ENCODE measurements around the gene RAD18.

Gene RAD18

DNA sequence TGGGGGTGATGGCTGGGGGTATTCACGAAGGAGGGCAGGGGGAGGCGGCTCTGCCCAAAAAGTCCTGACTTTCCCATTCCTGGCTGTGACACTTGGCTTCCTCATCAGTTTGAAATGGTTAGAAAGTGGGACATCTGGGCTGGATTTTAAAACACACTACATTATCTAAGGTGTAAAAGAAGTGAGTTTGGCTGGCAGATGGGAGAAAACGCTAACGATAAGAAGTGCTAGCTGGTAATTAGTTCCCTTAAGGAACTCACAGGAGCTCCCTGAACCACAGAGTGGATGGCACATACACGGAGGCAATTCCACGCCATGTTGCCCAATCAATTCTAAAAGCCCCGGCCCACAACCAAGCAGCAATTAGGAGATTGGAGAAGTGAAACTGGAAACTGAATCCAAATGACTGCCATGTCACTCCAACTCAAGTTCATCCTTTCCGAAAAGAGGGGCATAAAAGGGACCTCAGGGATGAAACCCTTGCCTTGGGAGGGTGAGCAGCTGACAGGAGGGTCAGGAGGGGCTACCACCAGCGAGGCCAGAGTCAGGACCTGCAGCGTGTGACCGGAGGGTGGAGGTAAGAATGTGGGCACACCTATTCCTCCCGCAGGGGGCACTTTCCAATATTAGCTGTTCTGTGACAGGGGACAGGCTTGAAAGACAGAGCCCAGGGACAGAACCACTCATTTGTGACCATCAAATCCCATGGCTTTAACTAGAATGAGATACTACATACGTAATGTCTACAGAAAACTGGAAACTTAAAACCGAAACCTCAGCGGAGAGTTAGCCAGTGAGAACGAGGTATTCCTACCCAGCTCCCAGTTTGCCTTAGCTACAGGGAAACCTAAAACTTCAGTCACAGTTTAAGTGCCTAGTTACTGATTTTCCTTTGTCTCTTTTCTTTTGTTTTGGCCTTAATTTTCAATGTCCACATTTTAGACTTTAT is 98.6 kb downstream of the RAD18 start:
- DNase-seq = peak; percentile 73 to 86 (median 80)

DNA sequence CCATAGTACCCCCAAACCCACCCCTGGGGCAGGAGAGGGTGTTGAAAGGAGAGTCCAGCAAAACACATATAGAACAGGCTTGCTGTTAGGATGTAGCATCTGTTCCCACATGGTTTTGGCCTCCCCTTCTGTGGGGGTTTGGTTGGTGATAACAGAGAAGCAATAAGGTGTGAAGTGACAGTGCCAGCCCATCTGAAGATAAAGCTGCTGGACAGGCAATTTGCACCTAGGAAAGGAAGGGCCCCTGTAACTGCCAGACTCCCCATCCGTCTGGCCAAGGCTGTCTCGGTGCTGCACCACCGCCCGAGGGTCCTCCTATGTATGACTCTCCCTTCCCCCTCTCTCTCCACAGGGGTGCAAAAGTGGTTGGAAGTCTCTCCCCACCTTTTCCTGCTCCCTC is 99.4 kb downstream of the RAD18 start:
- no peak for DNase-seq

- DNase-seq = no peak
These were observed 105.4 kb downstream of the RAD18 start for GRCh38 chr3:8857720-8858367.

DNA sequence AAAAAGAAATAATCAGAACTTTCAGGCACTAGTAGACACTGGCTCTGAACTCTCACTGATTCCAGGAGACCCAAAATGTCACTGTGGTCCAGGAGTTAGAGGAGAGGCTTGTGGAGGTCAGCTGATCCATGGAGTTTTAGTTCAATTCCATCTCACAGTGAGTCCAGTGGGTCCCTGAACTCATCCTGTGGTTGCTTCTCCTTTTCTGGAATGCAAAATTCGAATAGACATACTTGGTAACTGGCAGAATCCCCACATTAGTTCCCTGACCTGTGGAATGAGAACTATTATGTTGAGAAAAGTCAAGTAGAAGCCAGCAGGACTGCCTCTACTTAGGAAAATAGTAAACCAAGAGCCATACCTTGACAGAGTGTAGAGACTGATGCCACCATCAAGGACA is 106.6 kb downstream of the RAD18 start:
- DNase-seq = no peak

DNA sequence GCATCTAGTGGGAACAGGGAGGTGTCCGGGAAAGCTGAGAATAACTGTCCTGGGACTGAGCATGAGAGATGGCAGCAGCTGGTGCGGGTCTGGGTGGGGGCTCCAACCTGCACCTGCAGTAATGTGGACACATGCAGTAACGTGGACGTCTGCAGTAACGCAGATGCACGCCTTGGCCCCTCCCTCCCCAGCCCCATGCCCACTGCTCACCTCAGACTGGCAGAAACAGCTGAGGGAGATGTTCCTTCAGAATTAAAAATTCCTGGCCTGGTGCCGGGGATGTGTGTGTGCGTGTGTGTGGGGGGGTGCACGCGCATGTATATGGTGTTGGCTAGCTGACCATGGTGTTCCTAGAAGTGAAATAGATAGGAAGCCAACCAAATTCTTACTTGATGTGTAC is 107.2 kb downstream of the RAD18 start:
- no peak for DNase-seq

GRCh38 chr3:8854656-8855055 is 108.6 kb downstream of the RAD18 start:
- DNase-seq = no peak

GRCh38 chr3:8853081-8853480 is 110.2 kb downstream of the RAD18 start:
- DNase-seq = no peak

DNA sequence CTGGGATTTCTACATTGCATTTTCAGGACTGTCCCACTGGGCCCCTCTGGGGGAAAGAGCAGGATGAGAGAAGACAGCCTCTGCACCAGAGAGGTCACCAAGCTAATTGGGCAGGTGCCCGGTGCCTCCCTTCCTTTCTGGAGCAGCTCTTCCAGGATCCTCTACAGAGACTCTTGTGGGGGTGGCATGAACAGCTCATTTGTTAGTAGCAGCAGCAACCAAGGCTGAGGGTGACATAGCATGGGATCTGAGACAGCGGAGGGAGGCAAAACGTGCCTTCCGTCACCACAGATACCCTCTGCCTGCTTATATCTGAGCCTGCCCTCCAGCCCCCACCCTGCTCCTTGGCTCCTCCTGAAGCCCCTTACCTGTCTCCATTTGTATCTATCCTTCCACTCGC is 110.8 kb downstream of the RAD18 start:
- DNase-seq = no peak

DNA sequence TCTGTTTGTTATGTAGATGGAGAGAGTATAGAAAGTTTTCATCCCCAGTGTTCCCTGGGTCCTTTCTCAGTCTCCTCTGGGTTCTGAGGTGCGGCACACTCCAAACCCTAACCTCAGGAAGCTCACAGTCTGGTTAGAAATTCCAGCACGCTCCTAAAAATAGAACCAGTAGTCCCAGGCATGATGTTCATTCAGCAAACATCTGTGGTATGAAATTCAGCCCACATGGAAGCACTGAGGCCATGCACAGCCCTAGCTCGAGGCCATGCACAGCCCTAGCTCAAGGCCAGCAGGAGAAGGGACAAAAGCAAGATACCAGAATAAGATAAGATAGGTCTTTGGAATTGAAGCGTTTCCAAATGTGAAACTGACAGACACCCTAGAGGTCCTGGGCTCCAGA is 111.6 kb downstream of the RAD18 start:
- DNase-seq = no peak

DNA sequence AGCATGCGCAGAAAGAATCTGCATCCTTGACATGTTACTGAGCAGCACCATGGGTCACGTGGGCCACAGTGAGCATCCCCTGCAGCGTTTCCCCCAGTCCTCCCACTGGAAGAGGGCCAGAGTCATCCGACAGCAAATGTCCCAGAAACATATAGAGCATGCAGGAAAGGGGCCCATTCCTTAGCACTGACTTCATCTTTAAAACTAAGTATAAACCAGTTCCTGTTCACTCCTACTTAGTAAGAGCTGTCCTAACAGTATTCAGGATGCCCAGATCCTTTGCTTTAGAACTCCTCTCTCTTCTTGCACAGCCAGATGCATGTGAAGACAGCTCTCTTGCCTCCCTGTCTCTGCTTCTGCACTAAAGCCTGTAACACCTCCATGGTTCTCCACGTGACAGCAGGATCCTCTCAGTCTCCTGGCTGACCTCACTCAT is 114.6 kb downstream of the RAD18 start:
- no peak for DNase-seq

GRCh38 chr3:8847317-8847716 is 116.0 kb downstream of the RAD18 start:
- no peak for DNase-seq

GRCh38 chr3:8846176-8846575 is 117.1 kb downstream of the RAD18 start:
- no peak for DNase-seq

DNA sequence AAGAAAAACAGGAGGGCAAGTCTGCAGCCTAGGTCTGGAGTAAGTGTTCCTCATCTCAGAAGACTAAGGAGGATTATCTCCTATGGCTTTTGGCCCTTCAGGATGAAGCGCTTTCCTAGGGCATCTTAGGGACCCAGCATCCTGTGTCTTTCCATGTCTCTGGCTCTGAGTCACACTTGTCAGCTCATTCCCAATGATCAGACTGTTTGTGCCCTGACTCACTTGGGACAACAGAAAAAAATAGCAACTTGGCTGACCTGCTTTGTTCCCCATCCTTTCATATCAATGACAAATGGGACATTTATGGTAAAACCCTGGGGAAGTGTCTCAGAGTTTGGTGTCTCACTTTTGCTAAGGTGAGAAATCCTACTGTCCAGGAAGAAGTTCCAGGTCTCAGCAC is 117.6 kb downstream of the RAD18 start:
- no peak for DNase-seq

- no peak for DNase-seq
These were observed 119.9 kb downstream of the RAD18 start for GRCh38 chr3:8843347-8843746.

DNA sequence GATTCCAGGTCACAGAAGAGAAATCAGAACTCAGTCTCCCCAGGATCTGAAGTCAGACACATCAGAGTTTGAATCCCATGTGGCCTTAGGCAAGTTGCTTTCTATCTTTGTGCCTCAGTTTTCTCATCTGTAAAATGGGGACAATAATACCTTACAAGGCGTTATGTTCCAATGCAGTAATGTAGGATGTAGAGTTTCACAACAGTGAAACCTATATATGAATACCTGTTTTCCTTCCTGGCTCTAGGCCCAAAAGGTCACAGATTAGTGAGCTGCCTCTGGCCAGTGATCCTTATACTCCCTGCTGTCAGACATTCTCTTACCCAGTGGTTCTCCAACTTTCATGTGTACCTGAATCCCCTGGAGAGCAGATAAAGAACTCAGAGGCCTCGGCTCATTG is 121.0 kb downstream of the RAD18 start:
- no peak for DNase-seq

GRCh38 chr3:8841472-8841871 is 121.8 kb downstream of the RAD18 start:
- no peak for DNase-seq

GRCh38 chr3:8840556-8840955 is 122.7 kb downstream of the RAD18 start:
- no peak for DNase-seq

- no peak for DNase-seq
These were observed 123.5 kb downstream of the RAD18 start for GRCh38 chr3:8839607-8840325.

- no peak for DNase-seq
These were observed 124.4 kb downstream of the RAD18 start for GRCh38 chr3:8838765-8839423.

DNA sequence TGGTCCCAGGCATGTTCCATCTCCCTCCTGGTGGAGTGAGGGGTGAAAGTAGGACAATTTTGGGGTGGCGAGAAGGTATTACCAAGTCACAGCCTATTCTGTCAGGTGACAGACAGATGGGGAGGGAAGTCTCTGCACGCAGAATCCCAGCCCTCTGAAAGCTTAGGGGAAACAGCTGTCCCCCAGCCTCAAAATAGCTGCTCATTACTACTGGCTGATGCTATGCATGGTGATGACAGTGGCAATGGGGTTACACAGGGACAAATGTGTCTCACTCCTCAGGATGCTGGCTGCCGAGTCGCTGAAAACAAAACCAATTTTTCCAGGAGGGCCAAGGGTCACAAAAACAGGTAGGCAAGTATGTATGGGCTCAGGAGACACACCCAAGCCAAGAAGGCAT is 125.0 kb downstream of the RAD18 start:
- no peak for DNase-seq

- no peak for DNase-seq
These were observed 126.1 kb downstream of the RAD18 start for GRCh38 chr3:8837162-8837561.

- DNase-seq = no peak
These were observed 127.2 kb downstream of the RAD18 start for GRCh38 chr3:8836096-8836495.

- no peak for DNase-seq
These were observed 127.9 kb downstream of the RAD18 start for GRCh38 chr3:8835385-8835784.

All from suppressor macrophage (primary cell).